ENCODE results near the gene MCF2L2.
"Not testable (repeated sequence)": the region's sequence is repeated elsewhere in the genome, so short reads cannot be mapped to it uniquely, and the experiment has no call there.

MCF2L2 gene

GRCh38 chr3:183377307-183377959 lies 51.0 kb downstream of the MCF2L2 start:
- no peak overlapping the region for H3K4me3 ChIP-seq (ENCODE audit: low read length)
- TF ChIP-seq CTCF (conservative IDR thresholded peaks at IDR 0.05; ENCODE audit: low read depth, low read length), result no peak
- no peak for DNase-seq (ENCODE audit: low read depth)

GRCh38 chr3:183375787-183376186 lies 52.6 kb downstream of the MCF2L2 start:
- DNase-seq (ENCODE audit: low read depth), result no peak
- TF ChIP-seq CTCF (conservative IDR thresholded peaks at IDR 0.05; ENCODE audit: low read depth, low read length), result no peak
- no peak overlapping the region for H3K4me3 ChIP-seq (ENCODE audit: low read length)

GRCh38 chr3:183375337-183375736 lies 53.1 kb downstream of the MCF2L2 start:
- no peak for DNase-seq (ENCODE audit: low read depth)
- TF ChIP-seq CTCF (conservative IDR thresholded peaks at IDR 0.05; ENCODE audit: low read depth, low read length), result no peak
- no peak overlapping the region for H3K4me3 ChIP-seq (ENCODE audit: low read length)

- no peak overlapping the region for H3K4me3 ChIP-seq (ENCODE audit: low read length)
- no peak for DNase-seq (ENCODE audit: low read depth)
- no peak for TF ChIP-seq CTCF (conservative IDR thresholded peaks at IDR 0.05; ENCODE audit: low read depth, low read length)
These were observed 55.5 kb downstream of the MCF2L2 start for GRCh38 chr3:183372911-183373310.

GRCh38 chr3:183371600-183371968 lies 56.8 kb downstream of the MCF2L2 start:
- not testable (repeated sequence) for H3K4me3 ChIP-seq (ENCODE audit: low read length); DNase-seq (ENCODE audit: low read depth)

GRCh38 chr3:183370391-183370790 lies 58.0 kb downstream of the MCF2L2 start:
- no peak for TF ChIP-seq CTCF (conservative IDR thresholded peaks at IDR 0.05; ENCODE audit: low read depth, low read length)
- H3K4me3 ChIP-seq (ENCODE audit: low read length), result no peak overlapping the region

GRCh38 chr3:183369627-183370026 lies 58.8 kb downstream of the MCF2L2 start:
- TF ChIP-seq CTCF (conservative IDR thresholded peaks at IDR 0.05; ENCODE audit: low read depth, low read length), result no peak
- DNase-seq (ENCODE audit: low read depth), result no peak
- H3K4me3 ChIP-seq (ENCODE audit: low read length), result no peak overlapping the region

More at GRCh38 chr3:183370391-183370790, 58.0 kb downstream of the MCF2L2 start:
- DNase-seq (ENCODE audit: low read depth), result no peak
